ENCODE measurements around the gene DAP.

DNA sequence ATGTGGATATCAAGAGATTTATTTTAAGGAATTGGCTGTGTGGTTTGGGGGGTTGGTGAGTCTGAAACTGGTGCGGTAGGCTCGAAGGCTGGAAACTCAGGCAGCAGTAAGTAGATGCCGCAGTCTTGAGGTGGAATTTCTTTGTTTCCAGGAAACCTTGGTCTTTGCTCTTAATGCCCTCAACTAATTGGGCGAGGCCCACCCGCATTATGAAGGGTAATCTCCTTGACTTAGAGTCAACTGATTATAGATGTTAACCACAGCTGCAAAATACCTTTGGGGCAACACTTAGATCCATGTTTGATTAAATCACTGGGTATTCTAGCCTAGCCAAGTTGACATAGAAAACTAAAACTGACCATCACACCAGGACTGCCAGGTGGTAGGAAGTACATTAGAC, 113.4 kb downstream of the DAP start:
- TF ChIP-seq FOSL2 (IDR thresholded peaks at IDR 0.05) (no peak), FOSL2 (CRISPR knock-in tag; IDR thresholded peaks at IDR 0.05) (no peak), RAD21 (conservative IDR thresholded peaks at IDR 0.05 in 1 of 2, IDR thresholded peaks at IDR 0.05 in 1 of 2) (no peak), KDM1A (IDR thresholded peaks at IDR 0.05; ENCODE audit: low read depth) (no peak), ESRRA (IDR thresholded peaks at IDR 0.05; ENCODE audit: borderline replicate concordance, low read length) (no peak), POLR2A (IDR thresholded peaks at IDR 0.05; ENCODE audit: low read length) (no peak), ATOH8 (CRISPR knock-in tag; IDR thresholded peaks at IDR 0.05; ENCODE audit: low read depth) (no peak), GATA3 (IDR thresholded peaks at IDR 0.05; ENCODE audit: borderline replicate concordance) (no peak)
- TF ChIP-seq, protein P1, sequence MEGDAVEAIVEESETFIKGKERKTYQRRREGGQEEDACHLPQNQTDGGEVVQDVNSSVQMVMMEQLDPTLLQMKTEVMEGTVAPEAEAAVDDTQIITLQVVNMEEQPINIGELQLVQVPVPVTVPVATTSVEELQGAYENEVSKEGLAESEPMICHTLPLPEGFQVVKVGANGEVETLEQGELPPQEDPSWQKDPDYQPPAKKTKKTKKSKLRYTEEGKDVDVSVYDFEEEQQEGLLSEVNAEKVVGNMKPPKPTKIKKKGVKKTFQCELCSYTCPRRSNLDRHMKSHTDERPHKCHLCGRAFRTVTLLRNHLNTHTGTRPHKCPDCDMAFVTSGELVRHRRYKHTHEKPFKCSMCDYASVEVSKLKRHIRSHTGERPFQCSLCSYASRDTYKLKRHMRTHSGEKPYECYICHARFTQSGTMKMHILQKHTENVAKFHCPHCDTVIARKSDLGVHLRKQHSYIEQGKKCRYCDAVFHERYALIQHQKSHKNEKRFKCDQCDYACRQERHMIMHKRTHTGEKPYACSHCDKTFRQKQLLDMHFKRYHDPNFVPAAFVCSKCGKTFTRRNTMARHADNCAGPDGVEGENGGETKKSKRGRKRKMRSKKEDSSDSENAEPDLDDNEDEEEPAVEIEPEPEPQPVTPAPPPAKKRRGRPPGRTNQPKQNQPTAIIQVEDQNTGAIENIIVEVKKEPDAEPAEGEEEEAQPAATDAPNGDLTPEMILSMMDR (IDR thresholded peaks at IDR 0.05), result no peak
- TF ChIP-seq, protein P2, sequence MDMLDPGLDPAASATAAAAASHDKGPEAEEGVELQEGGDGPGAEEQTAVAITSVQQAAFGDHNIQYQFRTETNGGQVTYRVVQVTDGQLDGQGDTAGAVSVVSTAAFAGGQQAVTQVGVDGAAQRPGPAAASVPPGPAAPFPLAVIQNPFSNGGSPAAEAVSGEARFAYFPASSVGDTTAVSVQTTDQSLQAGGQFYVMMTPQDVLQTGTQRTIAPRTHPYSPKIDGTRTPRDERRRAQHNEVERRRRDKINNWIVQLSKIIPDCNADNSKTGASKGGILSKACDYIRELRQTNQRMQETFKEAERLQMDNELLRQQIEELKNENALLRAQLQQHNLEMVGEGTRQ (IDR thresholded peaks at IDR 0.05), result no peak

Measured in A549 (cell line).